MM.1S (cell line): ENCODE measurements around the gene DUSP28.

Experiments used
- DNase-seq: peaks from one replicate; pipeline ENCODE4 v3.0.0-alpha.2; 2015
- H2AFZ ChIP-seq: fragments of 300-600 bp; sonication (generic); 2 replicates; pipeline ENCODE4 v1.6.0; 2016; ENCODE audit warnings: antibody characterized with exemption, low read length
- H3F3A ChIP-seq: fragments of 300-600 bp; sonication (generic); 2 replicates; pipeline ENCODE4 v1.6.1; 2016; ENCODE audit warnings: mild to moderate bottlenecking, antibody characterized with exemption, low read length, moderate library complexity, mixed read lengths; ENCODE audit not compliant: insufficient read depth
- H3K27ac ChIP-seq: fragments of 300-600 bp; sonication (generic); 2 replicates; pipeline ENCODE4 v1.5.1; 2016; ENCODE audit warnings: mild to moderate bottlenecking, low read length
- H3K27me3 ChIP-seq: fragments of 300-600 bp; sonication (generic); replicated peaks from 2 replicates; pipeline ENCODE4 v1.6.0; 2016; ENCODE audit warnings: low read length; ENCODE audit not compliant: insufficient read depth
- H3K36me3 ChIP-seq: fragments of 300-600 bp; sonication (generic); replicated peaks from 2 replicates; pipeline ENCODE4 v1.6.1; 2016; ENCODE audit warnings: mild to moderate bottlenecking, low read length, mixed read lengths; ENCODE audit not compliant: insufficient read depth
- H3K4me1 ChIP-seq: fragments of 300-600 bp; sonication (generic); 2 replicates; pipeline ENCODE4 v1.6.1; 2016; ENCODE audit warnings: low read length, mixed read lengths
- H3K4me2 ChIP-seq: fragments of 300-600 bp; sonication (generic); 2 replicates; pipeline ENCODE4 v1.6.0; 2016; ENCODE audit warnings: low read depth, low read length
- H3K4me3 ChIP-seq: fragments of 300-600 bp; sonication (generic); 2 replicates; pipeline ENCODE4 v1.5.1; 2016; ENCODE audit warnings: low read length, mixed read lengths
- H3K79me2 ChIP-seq: fragments of 300-600 bp; sonication (generic); 2 replicates; pipeline ENCODE4 v1.6.1; 2016; ENCODE audit warnings: mixed run types, low read length, mixed read lengths
- H3K9ac ChIP-seq: fragments of 300-600 bp; sonication (generic); 2 replicates; pipeline ENCODE4 v1.6.1; 2016; ENCODE audit warnings: low read length, mixed read lengths
- H3K9me2 ChIP-seq: fragments of 300-600 bp; sonication (generic); replicated peaks from 2 replicates; pipeline ENCODE4 v1.6.1; 2016; ENCODE audit warnings: mild to moderate bottlenecking, low read length, mixed read lengths; ENCODE audit not compliant: insufficient read depth
- H3K9me3 ChIP-seq: fragments of 300-600 bp; sonication (generic); replicated peaks from 2 replicates; pipeline ENCODE4 v1.6.1; 2016; ENCODE audit warnings: mild to moderate bottlenecking, low read length, mixed read lengths; ENCODE audit not compliant: insufficient read depth
- H4K20me1 ChIP-seq: fragments of 300-600 bp; sonication (generic); 2 replicates; pipeline ENCODE4 v1.6.1; 2016; ENCODE audit warnings: mild to moderate bottlenecking, low read length, moderate library complexity, mixed read lengths; ENCODE audit not compliant: insufficient read depth
- EZH2 ChIP-seq: fragments of 300-600 bp; sonication (generic); optimal IDR thresholded peaks from 2 replicates; pipeline ENCODE3; 2017; ENCODE audit warnings: low read depth, mild to moderate bottlenecking, antibody characterized with exemption, low read length, mixed read lengths
- EZH2phosphoT487 ChIP-seq: fragments of 300-600 bp; sonication (generic); IDR thresholded peaks from 2 replicates; pipeline ENCODE4 v1.6.1; 2018; ENCODE audit warnings: antibody characterized with exemption, low read length
- TF ChIP-seq, protein P1 (sequence below): fragments of 300-600 bp; sonication (generic); IDR thresholded peaks from 2 replicates; pipeline ENCODE4 v1.5.1; 2016; ENCODE audit warnings: antibody characterized with exemption, low read length, mixed read lengths

The DUSP28 gene

DNA sequence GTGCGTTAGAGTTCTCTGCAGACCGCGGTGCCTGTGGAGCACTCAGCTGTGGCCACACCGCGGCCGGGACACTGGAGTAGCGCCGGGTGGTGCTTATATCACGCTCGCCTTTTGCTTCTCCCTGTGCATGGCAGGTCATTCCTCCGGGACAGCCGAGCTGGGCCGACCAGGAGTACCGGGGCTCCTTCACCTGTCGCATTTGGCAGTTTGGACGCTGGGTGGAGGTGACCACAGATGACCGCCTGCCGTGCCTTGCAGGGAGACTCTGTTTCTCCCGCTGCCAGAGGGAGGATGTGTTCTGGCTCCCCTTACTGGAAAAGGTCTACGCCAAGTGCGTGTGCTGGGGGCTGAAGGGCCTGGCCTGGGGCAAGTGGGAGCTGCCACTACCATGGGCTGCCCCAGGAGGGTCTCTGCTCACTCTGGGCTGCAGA is 30.5 kb downstream of the DUSP28 start:
- Histone ChIP-seq H2AFZ (no peak overlapping the region), H3K4me1 (peaks cover 9% of the 10 kb centered on the region), H4K20me1 (no peaks in the 10 kb centered on the region), H3K27ac (no peak overlapping the region), H3K9ac (no peak overlapping the region), H3K4me3 (no peak overlapping the region), H3K79me2 (peaks cover 83% of the 10 kb centered on the region), H3K27me3 (no peaks in the 10 kb centered on the region), H3K9me3 (no peaks in the 10 kb centered on the region), H3K9me2 (no peaks in the 10 kb centered on the region), H3F3A (peaks cover 14% of the 10 kb centered on the region), H3K36me3 (no peaks in the 10 kb centered on the region; the same call in 1 of the 2 replicates), H3K4me2 (no peak overlapping the region)
- TF ChIP-seq EZH2: no peak
- TF ChIP-seq, protein P1, sequence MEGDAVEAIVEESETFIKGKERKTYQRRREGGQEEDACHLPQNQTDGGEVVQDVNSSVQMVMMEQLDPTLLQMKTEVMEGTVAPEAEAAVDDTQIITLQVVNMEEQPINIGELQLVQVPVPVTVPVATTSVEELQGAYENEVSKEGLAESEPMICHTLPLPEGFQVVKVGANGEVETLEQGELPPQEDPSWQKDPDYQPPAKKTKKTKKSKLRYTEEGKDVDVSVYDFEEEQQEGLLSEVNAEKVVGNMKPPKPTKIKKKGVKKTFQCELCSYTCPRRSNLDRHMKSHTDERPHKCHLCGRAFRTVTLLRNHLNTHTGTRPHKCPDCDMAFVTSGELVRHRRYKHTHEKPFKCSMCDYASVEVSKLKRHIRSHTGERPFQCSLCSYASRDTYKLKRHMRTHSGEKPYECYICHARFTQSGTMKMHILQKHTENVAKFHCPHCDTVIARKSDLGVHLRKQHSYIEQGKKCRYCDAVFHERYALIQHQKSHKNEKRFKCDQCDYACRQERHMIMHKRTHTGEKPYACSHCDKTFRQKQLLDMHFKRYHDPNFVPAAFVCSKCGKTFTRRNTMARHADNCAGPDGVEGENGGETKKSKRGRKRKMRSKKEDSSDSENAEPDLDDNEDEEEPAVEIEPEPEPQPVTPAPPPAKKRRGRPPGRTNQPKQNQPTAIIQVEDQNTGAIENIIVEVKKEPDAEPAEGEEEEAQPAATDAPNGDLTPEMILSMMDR: no peak
- TF ChIP-seq EZH2phosphoT487: no peak
- no peak for DNase-seq

DNA sequence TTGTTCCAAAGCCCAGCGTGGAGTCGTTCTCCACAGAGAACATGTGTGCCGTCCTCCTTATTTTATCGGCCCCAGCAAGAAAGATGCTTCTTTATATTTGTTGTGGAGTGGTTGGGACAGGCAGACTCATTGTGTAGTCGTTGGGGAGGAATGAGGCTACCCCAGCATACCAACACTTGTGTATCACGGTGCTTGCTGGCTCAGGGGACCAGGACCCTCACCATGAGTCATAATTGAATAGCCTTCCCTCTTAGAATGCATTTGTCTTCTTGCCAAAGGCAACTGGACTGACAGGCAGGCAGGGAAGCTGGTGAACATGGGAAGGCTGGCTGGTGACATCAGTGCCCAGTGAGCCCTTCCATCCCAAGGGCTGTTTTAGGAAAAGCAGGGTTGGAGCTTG is 31.1 kb downstream of the DUSP28 start:
- DNase-seq: no peak
- H3K79me2 ChIP-seq: peaks cover 79% of the 10 kb centered on the region
- no peaks in the 10 kb centered on the region for H3K9me2 ChIP-seq
- no peak overlapping the region for H3K4me3 ChIP-seq
- no peak overlapping the region for H3K27ac ChIP-seq
- peaks cover 9% of the 10 kb centered on the region for H3K4me1 ChIP-seq
- no peaks in the 10 kb centered on the region for H4K20me1 ChIP-seq
- no peaks in the 10 kb centered on the region; the same call in 1 of the 2 replicates for H3K36me3 ChIP-seq
- H3F3A ChIP-seq: peaks cover 10% of the 10 kb centered on the region
- TF ChIP-seq, protein P1: no peak
- TF ChIP-seq EZH2phosphoT487 (no peak), EZH2 (no peak)
- H3K9me3 ChIP-seq: no peaks in the 10 kb centered on the region
- no peaks in the 10 kb centered on the region for H3K27me3 ChIP-seq
- H3K9ac ChIP-seq: no peak overlapping the region
- H2AFZ ChIP-seq: no peak overlapping the region
- H3K4me2 ChIP-seq: no peak overlapping the region

- Histone ChIP-seq H3F3A (peaks cover 10% of the 10 kb centered on the region), H3K9me3 (no peaks in the 10 kb centered on the region), H3K79me2 (peaks cover 78% of the 10 kb centered on the region), H3K9ac (no peak overlapping the region), H3K27ac (no peak overlapping the region), H3K4me2 (no peak overlapping the region), H4K20me1 (no peaks in the 10 kb centered on the region), H3K4me3 (no peak overlapping the region), H3K4me1 (peaks cover 9% of the 10 kb centered on the region), H3K9me2 (no peaks in the 10 kb centered on the region), H3K36me3 (no peaks in the 10 kb centered on the region; the same call in 1 of the 2 replicates), H2AFZ (no peak overlapping the region), H3K27me3 (no peaks in the 10 kb centered on the region)
- DNase-seq: no peak
- TF ChIP-seq EZH2phosphoT487 (no peak), EZH2 (no peak)
- TF ChIP-seq, protein P1: no peak
Measured at GRCh38 chr2:240591784-240592183, 31.6 kb downstream of the DUSP28 start.
